GOT3 (cell line): ENCODE measurements around the gene NUDCD3.

Experiments
- DNase-seq: peaks from one replicate; lab custom pipeline; 2025; ENCODE audit warnings: mixed read lengths; lab: John Stamatoyannopoulos, UW

The NUDCD3 gene

GRCh38 chr7:44353668-44354067 lies 136.8 kb downstream of the NUDCD3 start:
- no peak for DNase-seq

- no peak for DNase-seq
Measured at GRCh38 chr7:44348851-44349781, 141.3 kb downstream of the NUDCD3 start.

- DNase-seq = no peak
Measured at GRCh38 chr7:44348300-44348699, 142.2 kb downstream of the NUDCD3 start.

GRCh38 chr7:44347546-44348114 lies 142.8 kb downstream of the NUDCD3 start:
- DNase-seq = no peak

- no peak for DNase-seq
Measured at GRCh38 chr7:44346063-44346462, 144.4 kb downstream of the NUDCD3 start.

- no peak for DNase-seq
Measured at GRCh38 chr7:44341401-44341800, 149.1 kb downstream of the NUDCD3 start.

GRCh38 chr7:44338600-44338999 lies 151.9 kb downstream of the NUDCD3 start:
- DNase-seq = no peak

GRCh38 chr7:44336491-44336890 lies 154.0 kb downstream of the NUDCD3 start:
- DNase-seq = no peak

- no peak for DNase-seq
Measured at GRCh38 chr7:44335184-44335583, 155.3 kb downstream of the NUDCD3 start.

GRCh38 chr7:44334734-44335097 lies 155.7 kb downstream of the NUDCD3 start:
- no peak for DNase-seq

- no peak for DNase-seq
Measured at GRCh38 chr7:44333911-44334733, 156.3 kb downstream of the NUDCD3 start.

GRCh38 chr7:44331682-44332081 lies 158.8 kb downstream of the NUDCD3 start:
- DNase-seq = no peak

- DNase-seq = no peak
Measured at GRCh38 chr7:44330331-44330730, 160.1 kb downstream of the NUDCD3 start.

- no peak for DNase-seq
Measured at GRCh38 chr7:44329888-44330287, 160.6 kb downstream of the NUDCD3 start.
